SIG-M5 treated with dmso at 0.1 percent for 504 hours (cell line): Measurements from ENCODE around the gene VPS41.
A peak's percentile ranks its signal among the peaks of the same experiment; 100 is the strongest.

Source experiments
- DNase-seq: peaks from one replicate; lab custom pipeline; 2025; ENCODE audit not compliant: unreplicated experiment; lab: John Stamatoyannopoulos, UW

The VPS41 gene

GRCh38 chr7:38820571-38820970 lies 88.4 kb downstream of the VPS41 start:
- DNase-seq, result no peak

GRCh38 chr7:38819463-38819862 lies 89.5 kb downstream of the VPS41 start:
- no peak for DNase-seq

GRCh38 chr7:38817526-38817925 lies 91.5 kb downstream of the VPS41 start:
- DNase-seq, result no peak

- no peak for DNase-seq
Observed at GRCh38 chr7:38813768-38814167, 95.2 kb downstream of the VPS41 start.

- DNase-seq, result no peak
Observed at GRCh38 chr7:38806912-38807311, 102.1 kb downstream of the VPS41 start.

GRCh38 chr7:38801786-38802185 lies 107.2 kb downstream of the VPS41 start:
- no peak for DNase-seq

GRCh38 chr7:38798552-38799267 lies 110.3 kb downstream of the VPS41 start:
- no peak for DNase-seq

GRCh38 chr7:38796626-38797501 lies 112.1 kb downstream of the VPS41 start:
- DNase-seq, result peak; percentile 30

- no peak for DNase-seq
Observed at GRCh38 chr7:38795593-38795992, 113.4 kb downstream of the VPS41 start.

GRCh38 chr7:38781991-38782390 lies 127.0 kb downstream of the VPS41 start:
- DNase-seq, result no peak

GRCh38 chr7:38777609-38778008 lies 131.4 kb downstream of the VPS41 start:
- DNase-seq, result no peak

GRCh38 chr7:38775506-38776175 lies 133.3 kb downstream of the VPS41 start:
- DNase-seq, result no peak

- DNase-seq, result no peak
Observed at GRCh38 chr7:38773430-38773829, 135.6 kb downstream of the VPS41 start.

GRCh38 chr7:38760226-38760625 lies 148.8 kb downstream of the VPS41 start:
- DNase-seq, result no peak

- DNase-seq, result no peak
Observed at GRCh38 chr7:38759028-38759427, 150.0 kb downstream of the VPS41 start.

GRCh38 chr7:38757931-38758330 lies 151.1 kb downstream of the VPS41 start:
- no peak for DNase-seq

- no peak for DNase-seq
Observed at GRCh38 chr7:38756521-38756920, 152.5 kb downstream of the VPS41 start.

- DNase-seq, result no peak
Observed at GRCh38 chr7:38753347-38753746, 155.6 kb downstream of the VPS41 start.

GRCh38 chr7:38751416-38751815 lies 157.6 kb downstream of the VPS41 start:
- DNase-seq, result no peak

GRCh38 chr7:38748056-38748610 lies 160.9 kb downstream of the VPS41 start:
- peak; percentile 25 for DNase-seq

- no peak for DNase-seq
Observed at GRCh38 chr7:38746438-38746837, 162.6 kb downstream of the VPS41 start.
